HEK293 (cell line): Measurements from ENCODE around the gene ADAMTS2.

Source experiments
- YY1 ChIP-seq: fragments of 450-650 bp; formaldehyde crosslinking; IDR thresholded peaks from 2 replicates; pipeline ENCODE4 v1.5.1; 2018; ENCODE audit warnings: missing biosample characterization, missing genetic modification characterization
- ZNF555 ChIP-seq: fragments of 450-650 bp; formaldehyde crosslinking; conservative IDR thresholded peaks from 2 replicates; pipeline ENCODE4 v1.5.1; 2017; ENCODE audit warnings: missing biosample characterization, mild to moderate bottlenecking, missing genetic modification characterization, inconsistent platforms
- ZNF621 ChIP-seq: fragments of 450-650 bp; formaldehyde crosslinking; IDR thresholded peaks from 2 replicates; pipeline ENCODE4 v1.5.1; 2017; ENCODE audit warnings: missing biosample characterization, missing genetic modification characterization
- ZNF776 ChIP-seq: fragments of 450-650 bp; formaldehyde crosslinking; IDR thresholded peaks from 2 replicates; pipeline ENCODE4 v1.5.0; 2017; ENCODE audit warnings: missing biosample characterization, missing genetic modification characterization, borderline replicate concordance
- TF ChIP-seq, protein P1 (sequence below): fragments of 450-650 bp; formaldehyde crosslinking; IDR thresholded peaks from 2 replicates; pipeline ENCODE4 v1.5.1; 2016; ENCODE audit warnings: missing biosample characterization, missing genetic modification characterization

GRCh38 chr5:179375831-179376365 lies 30.6 kb upstream of the ADAMTS2 start:
- TF ChIP-seq ZNF776 (tag by site-specific recombination) (no peak), YY1 (no peak), ZNF555 (tag by site-specific recombination) (no peak), ZNF621 (tag by site-specific recombination) (no peak)
- TF ChIP-seq, protein P1, sequence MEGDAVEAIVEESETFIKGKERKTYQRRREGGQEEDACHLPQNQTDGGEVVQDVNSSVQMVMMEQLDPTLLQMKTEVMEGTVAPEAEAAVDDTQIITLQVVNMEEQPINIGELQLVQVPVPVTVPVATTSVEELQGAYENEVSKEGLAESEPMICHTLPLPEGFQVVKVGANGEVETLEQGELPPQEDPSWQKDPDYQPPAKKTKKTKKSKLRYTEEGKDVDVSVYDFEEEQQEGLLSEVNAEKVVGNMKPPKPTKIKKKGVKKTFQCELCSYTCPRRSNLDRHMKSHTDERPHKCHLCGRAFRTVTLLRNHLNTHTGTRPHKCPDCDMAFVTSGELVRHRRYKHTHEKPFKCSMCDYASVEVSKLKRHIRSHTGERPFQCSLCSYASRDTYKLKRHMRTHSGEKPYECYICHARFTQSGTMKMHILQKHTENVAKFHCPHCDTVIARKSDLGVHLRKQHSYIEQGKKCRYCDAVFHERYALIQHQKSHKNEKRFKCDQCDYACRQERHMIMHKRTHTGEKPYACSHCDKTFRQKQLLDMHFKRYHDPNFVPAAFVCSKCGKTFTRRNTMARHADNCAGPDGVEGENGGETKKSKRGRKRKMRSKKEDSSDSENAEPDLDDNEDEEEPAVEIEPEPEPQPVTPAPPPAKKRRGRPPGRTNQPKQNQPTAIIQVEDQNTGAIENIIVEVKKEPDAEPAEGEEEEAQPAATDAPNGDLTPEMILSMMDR (tag by site-specific recombination) = no peak
